GM23338 (cell line): Measurements from ENCODE around the gene WDR37. TPM values are rescaled to one million over a fixed set of nuclear protein-coding genes. Genes with fewer than 3 reads are reported as not detected.

Experiments used
- ATAC-seq: fragments of 200-7000 bp; cut with Tn5 transposase; 3 replicates; pipeline ENCODE4 v1.9.1; 2020
- DNase-seq: peaks from one replicate; pipeline ENCODE4 v3.0.0-alpha.2; 2015; ENCODE audit warnings: low spot score
- H2AFZ ChIP-seq: fragments of 200-600 bp; sonication (generic); 2 replicates; pipeline ENCODE4 v1.8.0; 2016; ENCODE audit warnings: antibody characterized with exemption, mild to moderate bottlenecking, moderate library complexity
- H3F3A ChIP-seq: fragments of 200-600 bp; sonication (generic); replicated peaks from 2 replicates; pipeline ENCODE4 v1.8.0; 2017; ENCODE audit warnings: antibody characterized with exemption, mixed run types, low read depth
- H3K27ac ChIP-seq: fragments of 200-600 bp; sonication (generic); 2 replicates; pipeline ENCODE4 v1.6.1; 2016; ENCODE audit warnings: low read depth
- H3K27me3 ChIP-seq: fragments of 200-600 bp; sonication (generic); 2 replicates; pipeline ENCODE4 v1.8.0; 2016; ENCODE audit warnings: mild to moderate bottlenecking, mixed run types, moderate library complexity; ENCODE audit not compliant: insufficient read depth
- H3K36me3 ChIP-seq: fragments of 200-600 bp; sonication (generic); 2 replicates; pipeline ENCODE4 v1.8.0; 2016; ENCODE audit warnings: mild to moderate bottlenecking; ENCODE audit not compliant: insufficient read depth
- H3K4me1 ChIP-seq: fragments of 200-600 bp; sonication (generic); 2 replicates; pipeline ENCODE4 v1.8.0; 2016; ENCODE audit warnings: mild to moderate bottlenecking, moderate library complexity; ENCODE audit not compliant: insufficient read depth
- H3K4me2 ChIP-seq: fragments of 200-600 bp; sonication (generic); 2 replicates; pipeline ENCODE4 v1.7.1; 2017; ENCODE audit warnings: mixed run types
- H3K4me3 ChIP-seq: fragments of 200-600 bp; sonication (generic); 2 replicates; pipeline ENCODE4 v1.6.1; 2016; ENCODE audit warnings: mixed run types
- H3K79me2 ChIP-seq: fragments of 200-600 bp; sonication (generic); replicated peaks from 2 replicates; pipeline ENCODE4 v1.8.0; 2017; ENCODE audit warnings: mild to moderate bottlenecking; ENCODE audit not compliant: insufficient read depth
- H3K9me2 ChIP-seq: fragments of 200-600 bp; sonication (generic); 2 replicates; pipeline ENCODE4 v1.8.0; 2017; ENCODE audit not compliant: insufficient read depth
- H4K20me1 ChIP-seq: fragments of 200-600 bp; sonication (generic); replicated peaks from 2 replicates; pipeline ENCODE4 v1.8.0; 2017; ENCODE audit warnings: mild to moderate bottlenecking; ENCODE audit not compliant: insufficient read depth
- H3K27ac Mint-ChIP-seq: 2 replicates; pipeline ENCODE4 v1.8.0; 2020; ENCODE audit warnings: inconsistent platforms, mild to moderate bottlenecking, moderate library complexity, mixed read lengths
- H3K27me3 Mint-ChIP-seq: 3 replicates; pipeline ENCODE4 v1.8.0; 2022; ENCODE audit warnings: low read depth, mild to moderate bottlenecking, moderate library complexity, mixed read lengths, inconsistent platforms; ENCODE audit not compliant: insufficient read depth, poor library complexity
- H3K36me3 Mint-ChIP-seq: 3 replicates; pipeline ENCODE4 v1.8.0; 2021; ENCODE audit warnings: low read depth, mild to moderate bottlenecking, inconsistent platforms, moderate library complexity, mixed read lengths
- H3K4me1 Mint-ChIP-seq: 3 replicates; pipeline ENCODE4 v1.8.0; 2020; ENCODE audit warnings: mild to moderate bottlenecking, inconsistent platforms, mixed read lengths
- H3K4me3 Mint-ChIP-seq: 3 replicates; pipeline ENCODE4 v1.8.0; 2021; ENCODE audit warnings: moderate library complexity, mild to moderate bottlenecking, inconsistent platforms, mixed read lengths
- H3K9me3 Mint-ChIP-seq: 3 replicates; pipeline ENCODE4 v1.8.0; 2020; ENCODE audit warnings: moderate library complexity, mild to moderate bottlenecking, inconsistent platforms, mixed read lengths
- CREB1 ChIP-seq: fragments of 250-450 bp; sonication (Bioruptor Pico); IDR thresholded peaks from 2 replicates; pipeline ENCODE4 v1.5.0; 2020; ENCODE audit warnings: low read depth, mild to moderate bottlenecking, moderate library complexity
- EZH2 ChIP-seq: fragments of 200-600 bp; sonication (generic); IDR thresholded peaks from one replicate; pipeline ENCODE4 v1.8.0; 2017; ENCODE audit warnings: antibody characterized with exemption, mild to moderate bottlenecking, low read depth; ENCODE audit not compliant: unreplicated experiment
- EZH2phosphoT487 ChIP-seq: fragments of 200-600 bp; sonication (generic); IDR thresholded peaks from one replicate; pipeline ENCODE4 v1.8.1; 2018; ENCODE audit warnings: antibody characterized with exemption; ENCODE audit not compliant: unreplicated experiment
- JUNB ChIP-seq: IDR thresholded peaks from one replicate; pipeline ENCODE4 v1.6.1; 2016; ENCODE audit warnings: antibody characterized with exemption; ENCODE audit not compliant: unreplicated experiment
- NANOG ChIP-seq: IDR thresholded peaks from 2 replicates; pipeline ENCODE4 v1.6.1; 2016; ENCODE audit warnings: antibody characterized with exemption, borderline replicate concordance
- POLR2AphosphoS5 ChIP-seq: IDR thresholded peaks from 2 replicates; pipeline ENCODE4 v1.6.1; 2016; ENCODE audit warnings: antibody characterized with exemption, low read depth
- ZNF114 ChIP-seq: fragments of 250-450 bp; sonication (Bioruptor Pico); IDR thresholded peaks from 2 replicates; pipeline ENCODE4 v1.5.0; 2020; ENCODE audit warnings: mild to moderate bottlenecking, moderate library complexity
- ZNF331 ChIP-seq: fragments of 250-450 bp; sonication (Bioruptor Pico); IDR thresholded peaks from 2 replicates; pipeline ENCODE4 v1.5.0; 2020; ENCODE audit warnings: low read depth, mild to moderate bottlenecking, moderate library complexity
- polyA plus RNA-seq: library from polyadenylated mRNA; unstranded; fragments of >200 nt; fragmentation: Nextera tagmentation; extraction: Ambion mirVana; gene quantifications from 2 replicates; pipeline ENCODE4 v1.2.1, GENCODE V29; 2016
- total RNA-seq: library from RNA; depleted of rRNA; stranded (reverse); fragments of >200 nt; shearing (Covaris generic); gene quantifications from 2 replicates; pipeline ENCODE4 v1.2.3, GENCODE V29; 2014
- TF ChIP-seq, protein P1 (sequence below), 2 experiments: fragments of 200-600 bp in 1 of 2; sonication (generic) in 1 of 2; conservative IDR thresholded peaks; 2 replicates each; pipeline versions ENCODE4 v1.5.1 to v1.6.1; 2016 to 2017; ENCODE audit warnings: antibody characterized with exemption in 2 of 2, low read depth in 2 of 2, mild to moderate bottlenecking in 2 of 2, moderate library complexity in 1 of 2
- TF ChIP-seq, protein P2 (sequence below): IDR thresholded peaks from one replicate; pipeline ENCODE4 v1.6.1; 2018; ENCODE audit warnings: antibody characterized with exemption; ENCODE audit not compliant: unreplicated experiment

WDR37 gene
- total and polyA plus RNA-seq, 2 experiments from 2014 or later = 6.0 to 10.2 TPM

DNA sequence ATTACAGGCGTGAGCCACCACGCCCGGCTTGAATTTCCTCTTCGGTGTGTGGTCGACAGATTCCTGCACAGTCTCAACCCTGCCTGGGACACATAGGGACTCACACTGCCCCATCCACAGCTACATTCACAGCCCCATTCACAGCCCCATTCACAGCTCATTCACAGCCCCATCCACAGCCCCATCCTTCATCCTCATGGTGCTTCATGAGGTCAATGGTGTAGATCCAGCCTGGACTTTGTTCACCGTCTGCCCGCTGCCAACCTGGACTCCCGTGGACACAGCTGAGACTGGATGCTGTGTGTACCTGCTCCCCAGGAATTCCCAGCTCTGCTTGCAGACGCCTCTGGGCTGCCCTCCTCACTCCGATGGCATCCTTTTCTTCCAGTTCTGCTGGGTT, 35.7 kb upstream of the WDR37 start (continued):
- TF ChIP-seq ZNF331 (no peak), ZNF114 (CRISPR knock-in tag) (no peak), CREB1 (CRISPR knock-in tag) (no peak), JUNB (no peak), EZH2 (no peak), EZH2phosphoT487 (no peak), POLR2AphosphoS5 (no peak), NANOG (no peak)
- TF ChIP-seq, protein P1, sequence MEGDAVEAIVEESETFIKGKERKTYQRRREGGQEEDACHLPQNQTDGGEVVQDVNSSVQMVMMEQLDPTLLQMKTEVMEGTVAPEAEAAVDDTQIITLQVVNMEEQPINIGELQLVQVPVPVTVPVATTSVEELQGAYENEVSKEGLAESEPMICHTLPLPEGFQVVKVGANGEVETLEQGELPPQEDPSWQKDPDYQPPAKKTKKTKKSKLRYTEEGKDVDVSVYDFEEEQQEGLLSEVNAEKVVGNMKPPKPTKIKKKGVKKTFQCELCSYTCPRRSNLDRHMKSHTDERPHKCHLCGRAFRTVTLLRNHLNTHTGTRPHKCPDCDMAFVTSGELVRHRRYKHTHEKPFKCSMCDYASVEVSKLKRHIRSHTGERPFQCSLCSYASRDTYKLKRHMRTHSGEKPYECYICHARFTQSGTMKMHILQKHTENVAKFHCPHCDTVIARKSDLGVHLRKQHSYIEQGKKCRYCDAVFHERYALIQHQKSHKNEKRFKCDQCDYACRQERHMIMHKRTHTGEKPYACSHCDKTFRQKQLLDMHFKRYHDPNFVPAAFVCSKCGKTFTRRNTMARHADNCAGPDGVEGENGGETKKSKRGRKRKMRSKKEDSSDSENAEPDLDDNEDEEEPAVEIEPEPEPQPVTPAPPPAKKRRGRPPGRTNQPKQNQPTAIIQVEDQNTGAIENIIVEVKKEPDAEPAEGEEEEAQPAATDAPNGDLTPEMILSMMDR (conservative IDR thresholded peaks at IDR 0.05; ENCODE audit: low read depth in 2 of 2) = no peak
- TF ChIP-seq, protein P2, sequence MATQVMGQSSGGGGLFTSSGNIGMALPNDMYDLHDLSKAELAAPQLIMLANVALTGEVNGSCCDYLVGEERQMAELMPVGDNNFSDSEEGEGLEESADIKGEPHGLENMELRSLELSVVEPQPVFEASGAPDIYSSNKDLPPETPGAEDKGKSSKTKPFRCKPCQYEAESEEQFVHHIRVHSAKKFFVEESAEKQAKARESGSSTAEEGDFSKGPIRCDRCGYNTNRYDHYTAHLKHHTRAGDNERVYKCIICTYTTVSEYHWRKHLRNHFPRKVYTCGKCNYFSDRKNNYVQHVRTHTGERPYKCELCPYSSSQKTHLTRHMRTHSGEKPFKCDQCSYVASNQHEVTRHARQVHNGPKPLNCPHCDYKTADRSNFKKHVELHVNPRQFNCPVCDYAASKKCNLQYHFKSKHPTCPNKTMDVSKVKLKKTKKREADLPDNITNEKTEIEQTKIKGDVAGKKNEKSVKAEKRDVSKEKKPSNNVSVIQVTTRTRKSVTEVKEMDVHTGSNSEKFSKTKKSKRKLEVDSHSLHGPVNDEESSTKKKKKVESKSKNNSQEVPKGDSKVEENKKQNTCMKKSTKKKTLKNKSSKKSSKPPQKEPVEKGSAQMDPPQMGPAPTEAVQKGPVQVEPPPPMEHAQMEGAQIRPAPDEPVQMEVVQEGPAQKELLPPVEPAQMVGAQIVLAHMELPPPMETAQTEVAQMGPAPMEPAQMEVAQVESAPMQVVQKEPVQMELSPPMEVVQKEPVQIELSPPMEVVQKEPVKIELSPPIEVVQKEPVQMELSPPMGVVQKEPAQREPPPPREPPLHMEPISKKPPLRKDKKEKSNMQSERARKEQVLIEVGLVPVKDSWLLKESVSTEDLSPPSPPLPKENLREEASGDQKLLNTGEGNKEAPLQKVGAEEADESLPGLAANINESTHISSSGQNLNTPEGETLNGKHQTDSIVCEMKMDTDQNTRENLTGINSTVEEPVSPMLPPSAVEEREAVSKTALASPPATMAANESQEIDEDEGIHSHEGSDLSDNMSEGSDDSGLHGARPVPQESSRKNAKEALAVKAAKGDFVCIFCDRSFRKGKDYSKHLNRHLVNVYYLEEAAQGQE = no peak

DNA sequence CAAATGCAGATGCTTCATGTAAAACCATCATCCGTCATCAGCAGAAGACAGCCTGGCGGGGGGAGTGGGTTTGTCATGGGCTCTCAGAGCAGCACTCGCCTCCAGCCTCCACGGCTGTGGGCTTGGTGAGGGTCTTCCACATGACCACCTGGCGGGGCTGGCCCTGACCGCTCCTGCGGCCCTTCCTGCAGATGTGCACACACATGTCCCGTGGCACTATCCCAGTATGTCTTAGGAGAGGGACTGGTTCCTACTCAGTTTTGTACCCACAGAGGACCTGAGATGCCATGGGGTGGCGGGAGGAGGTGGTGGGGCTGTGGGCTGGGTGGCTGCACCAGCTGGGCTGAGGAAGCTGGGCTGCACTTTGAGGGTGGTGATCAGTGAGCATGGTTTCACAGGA, 35.2 kb upstream of the WDR37 start:
- Mint-ChIP-seq H3K4me3 (no peak overlapping the region), H3K36me3 (peaks cover 52% of the 10 kb centered on the region), H3K27ac (no peak overlapping the region), H3K27me3 (peaks cover 6% of the 10 kb centered on the region), H3K9me3 (no peaks in the 10 kb centered on the region), H3K4me1 (peaks cover 3% of the 10 kb centered on the region; the same call in 1 of the 3 replicates)
- H3K4me2 ChIP-seq = no peak overlapping the region
- H2AFZ ChIP-seq = no peak overlapping the region
- no peaks in the 10 kb centered on the region for H3K9me2 ChIP-seq
- no peak for DNase-seq
- H3K79me2 ChIP-seq = no peaks in the 10 kb centered on the region
- H3F3A ChIP-seq = peaks cover 12% of the 10 kb centered on the region; the same call in 1 of the 2 replicates
- ATAC-seq = peak; percentile 16
- peaks cover 29% of the 10 kb centered on the region for H3K36me3 ChIP-seq
- TF ChIP-seq EZH2phosphoT487 = no peak
- 0 out of 2 replicates have a peak, but pooled peaks have one; percentile 1 for TF ChIP-seq POLR2AphosphoS5
- H3K27ac ChIP-seq = no peak overlapping the region
- H3K4me1 ChIP-seq = no peaks in the 10 kb centered on the region
- H3K27me3 ChIP-seq = no peaks in the 10 kb centered on the region
- no peak overlapping the region for H3K4me3 ChIP-seq
- peaks cover 3% of the 10 kb centered on the region for H4K20me1 ChIP-seq
